Spleen (tissue), 11 donors: ENCODE results near the gene SCN8A. TPM values are rescaled to one million over a fixed set of nuclear protein-coding genes. Genes with fewer than 3 reads are reported as not detected.
A peak's percentile ranks its signal among the peaks of the same experiment; 100 is the strongest.

Source experiments
- DNase-seq: peaks from one replicate; pipeline ENCODE4 v3.0.0-alpha.2; 2020
- H3K27ac ChIP-seq, 8 donors: fragments of 200-600 bp; sonication (generic) in 7 of 8; 1 replicate in 4 of 8; 2 replicates in 4 of 8; pipeline versions ENCODE4 v1.5.0 to v1.8.0; 2016 to 2021; ENCODE audit warnings: inconsistent platforms in 4 of 8, mild to moderate bottlenecking in 4 of 8, moderate library complexity in 1 of 8
- H3K27me3 ChIP-seq, 7 donors: fragments of 200-600 bp; sonication (generic) in 6 of 7; replicated peaks in 1 of 7; 1 replicate in 4 of 7; 2 replicates in 3 of 7; pipeline versions ENCODE4 v1.5.0 to v1.8.0; 2016 to 2021; ENCODE audit warnings: inconsistent platforms in 3 of 7, mild to moderate bottlenecking in 1 of 7
- H3K36me3 ChIP-seq, 6 donors: fragments of 200-600 bp; sonication (generic) in 5 of 6; 1 replicate in 4 of 6; 2 replicates in 2 of 6; pipeline versions ENCODE4 v1.5.0 to v1.8.0; 2016 to 2021; ENCODE audit warnings: inconsistent platforms in 2 of 6
- H3K4me1 ChIP-seq, 6 donors: fragments of 200-600 bp; sonication (generic) in 5 of 6; 1 replicate in 3 of 6; 2 replicates in 3 of 6; pipeline versions ENCODE4 v1.5.0 to v1.8.0; 2016 to 2021; ENCODE audit warnings: inconsistent platforms in 3 of 6
- H3K4me3 ChIP-seq, 8 donors: fragments of 200-600 bp; sonication (generic) in 7 of 8; 1 replicate in 4 of 8; 2 replicates in 4 of 8; pipeline versions ENCODE4 v1.5.0 to v1.8.0; 2016 to 2021; ENCODE audit warnings: inconsistent platforms in 4 of 8, mild to moderate bottlenecking in 4 of 8, moderate library complexity in 2 of 8
- H3K9me3 ChIP-seq, 8 donors: fragments of 200-600 bp; sonication (generic) in 7 of 8; 1 replicate in 4 of 8; 2 replicates in 4 of 8; pipeline versions ENCODE4 v1.5.0 to v1.8.0; 2016 to 2021; ENCODE audit warnings: inconsistent platforms in 4 of 8
- CTCF ChIP-seq, 11 experiments: fragments of 200-600 bp in 7 of 11; fragments of 450-650 bp in 4 of 11; sonication (generic) in 4 of 11; IDR thresholded peaks in 8 of 11; conservative IDR thresholded peaks in 3 of 11; 1 replicate in 7 of 11; 2 replicates in 4 of 11; pipeline versions ENCODE4 v1.4.0 to v1.8.0; 2016 to 2021; ENCODE audit warnings: antibody characterized with exemption in 11 of 11, inconsistent platforms in 4 of 11, mild to moderate bottlenecking in 1 of 11
- POLR2A ChIP-seq, 3 donors: fragments of 450-650 bp; IDR thresholded peaks; one replicate each; pipeline ENCODE4 v1.5.1; 2017; ENCODE audit warnings: antibody characterized with exemption in 3 of 3, mild to moderate bottlenecking in 1 of 3
- POLR2AphosphoS5 ChIP-seq, 3 donors: sonication (generic); formaldehyde crosslinking; IDR thresholded peaks; one replicate each; pipeline ENCODE4 v1.5.1; 2017; ENCODE audit warnings: antibody characterized with exemption in 3 of 3
- WGBS, 5 donors: extraction: QIAGEN DNeasy Blood & Tissue Kit in 3 of 5; methylation state at CpG; one replicate each; pipeline versions ENCODE4 v1.1.5 to v1.1.7; 2013 to 2018; 5-methylcytosine and 5-hydroxymethylcytosine counted together
- intact Hi-C: fragments of 100-400 bp; cut with DNase I; formaldehyde crosslinking; loops from one replicate; pipeline ENCODE4 v1.15.0; 2023; ENCODE audit warnings: low total_unique reads
- polyA plus RNA-seq, 3 donors: library from polyadenylated mRNA; stranded (reverse); fragments of 200-250 nt; gene quantifications; one replicate each; pipeline ENCODE4 v1.2.1, GENCODE V29; 2013
- total RNA-seq, 7 donors: library from RNA; depleted of rRNA in 3 of 7; stranded (reverse); fragments of >200 nt in 3 of 7; fragmentation: NEBNext Ultra II Directional in 4 of 7; extraction: Animal tissue kit (Norgen Biotek cat#: 25700) in 4 of 7; gene quantifications; one replicate each; pipeline versions ENCODE4 v1.1.0 to v1.2.1, GENCODE V29; 2016 to 2021
- donor health status: healthy with polysubstance abuse.
- donor health status: DM: no; HTN: no; CAD: no; lungs with moderate emphysema.
- donor health status: DM: no; HTN: no; CAD: no.
- donor health status: Bipolar disorder and iron deficiency.
- donor health status: healthy.
- donor health status: DM: no; HTN: no; CAD: no.
- donor health status: DM: yes; HTN: yes; CAD: no.

The SCN8A gene
- total and polyA plus RNA-seq, 10 donors = 0.17 to 4.7 (median 3.0) TPM

GRCh38 chr12:51817027-51817953, 226.3 kb downstream of the SCN8A start:
- Histone ChIP-seq H3K4me1 (peaks cover 8 to 65% (median 40%) of the 10 kb centered on the region in 6 donors), H3K4me3 (no peak overlapping the region), H3K27ac (no peak overlapping the region), H3K27me3 (peaks cover 0 to 68% (median 4%) of the 10 kb centered on the region in 7 donors), H3K9me3 (no peaks in the 10 kb centered on the region), H3K36me3 (no peaks in the 10 kb centered on the region)
- 85 to 93% (median 91%) methylated on average over 10 of the region's 10 CpGs for WGBS, 5 donors
- TF ChIP-seq POLR2A (IDR thresholded peaks at IDR 0.05) (no peak), CTCF (IDR thresholded peaks at IDR 0.05 in 8 of 11, conservative IDR thresholded peaks at IDR 0.05 in 3 of 11) (no peak), POLR2AphosphoS5 (IDR thresholded peaks at IDR 0.05) (no peak)
- intact Hi-C loops = no loop called here
- no peak for DNase-seq

DNA sequence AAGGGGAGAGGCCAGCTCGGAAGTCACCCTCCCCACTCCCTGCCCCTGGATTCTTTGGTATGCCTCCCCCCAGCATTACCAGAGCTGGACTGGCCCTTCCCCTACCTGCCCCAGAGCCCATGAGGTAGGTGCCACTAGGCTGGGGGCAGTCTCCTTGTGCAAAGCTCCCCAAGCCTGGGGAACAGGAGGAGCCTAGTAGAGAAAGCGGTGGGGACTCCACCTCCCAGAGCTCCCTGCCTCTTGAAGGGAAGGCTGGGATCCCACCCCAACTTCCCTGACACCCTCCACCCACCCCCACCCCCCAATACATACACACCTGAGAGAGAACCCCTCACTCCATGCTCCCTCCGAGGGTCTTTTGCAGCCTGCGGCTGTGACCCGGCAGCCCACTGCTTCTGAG, 227.1 kb downstream of the SCN8A start:
- DNase-seq = no peak
- H3K27me3 ChIP-seq = peaks cover 0 to 68% (median 4%) of the 10 kb centered on the region in 7 donors
- WGBS, 5 donors = 87 to 93% (median 93%) methylated on average over 1 to 5 of the region's 5 CpGs
- H3K27ac ChIP-seq = peak overlapping the region in 3 of 8 donors; percentile 31 to 88 (median 86)
- TF ChIP-seq CTCF (IDR thresholded peaks at IDR 0.05 in 8 of 11, conservative IDR thresholded peaks at IDR 0.05 in 3 of 11) (no peak), POLR2A (IDR thresholded peaks at IDR 0.05) (no peak), POLR2AphosphoS5 (IDR thresholded peaks at IDR 0.05) (no peak)
- intact Hi-C loops = no loop called here
- H3K4me1 ChIP-seq = peaks cover 8 to 73% (median 43%) of the 10 kb centered on the region in 6 donors
- H3K9me3 ChIP-seq = no peaks in the 10 kb centered on the region
- no peaks in the 10 kb centered on the region for H3K36me3 ChIP-seq
- no peak overlapping the region for H3K4me3 ChIP-seq

- peak overlapping the region in 4 of 8 donors; percentile 84 to 88 (median 86) for H3K27ac ChIP-seq
- no peaks in the 10 kb centered on the region for H3K36me3 ChIP-seq
- TF ChIP-seq POLR2A (IDR thresholded peaks at IDR 0.05) = no peak
- TF ChIP-seq CTCF (IDR thresholded peaks at IDR 0.05 in 8 of 11, conservative IDR thresholded peaks at IDR 0.05 in 3 of 11) = no peak
- no peak for TF ChIP-seq POLR2AphosphoS5 (IDR thresholded peaks at IDR 0.05)
- H3K4me1 ChIP-seq = peaks cover 8 to 71% (median 40%) of the 10 kb centered on the region in 6 donors
- H3K4me3 ChIP-seq = no peak overlapping the region
- no peaks in the 10 kb centered on the region for H3K9me3 ChIP-seq
- 43 to 67% (median 60%) methylated on average over 4 of the region's 4 CpGs for WGBS, 5 donors
- no peak for DNase-seq
- intact Hi-C loops = no loop called here
- H3K27me3 ChIP-seq = peaks cover 0 to 63% (median 4%) of the 10 kb centered on the region in 7 donors
These were observed 227.7 kb downstream of the SCN8A start for GRCh38 chr12:51818566-51819300.
